ENCODE data around the gene CSRP3. TPM values are rescaled to one million over a fixed set of nuclear protein-coding genes. Genes with fewer than 3 reads are reported as not detected.

CSRP3 gene
- total and polyA plus RNA-seq, 5 donors = 1,004 to 2,317 (median 1,691) TPM

- Histone ChIP-seq H3K27ac (ENCODE audit: low read length) (no peak overlapping the region), H3K4me3 (ENCODE audit: low read length) (no peak overlapping the region), H3K4me1 (ENCODE audit: control insufficient read depth, insufficient read depth, low read length) (no peaks in the 10 kb centered on the region), H3K27me3 (ENCODE audit: control insufficient read depth, insufficient read depth) (no peaks in the 10 kb centered on the region), H3K9me3 (ENCODE audit: control insufficient read depth, low read length) (no peaks in the 10 kb centered on the region)
- DNase-seq = no peak
- intact Hi-C loops (cut with DNase I) = no loop called here
- WGBS = 66% methylated on average over 6 of the region's 6 CpGs
- ATAC-seq = no peak
Measured at GRCh38 chr11:19185516-19186052, 16.2 kb downstream of the CSRP3 start.

GRCh38 chr11:19185036-19185435 is 16.7 kb downstream of the CSRP3 start:
- Histone ChIP-seq H3K27ac (ENCODE audit: low read length) (no peak overlapping the region), H3K4me3 (ENCODE audit: low read length) (no peak overlapping the region), H3K9me3 (ENCODE audit: control insufficient read depth, low read length) (no peaks in the 10 kb centered on the region), H3K27me3 (ENCODE audit: control insufficient read depth, insufficient read depth) (no peaks in the 10 kb centered on the region), H3K4me1 (ENCODE audit: control insufficient read depth, insufficient read depth, low read length) (no peaks in the 10 kb centered on the region)
- ATAC-seq (no peak), DNase-seq (no peak)
- WGBS = 63% methylated on average over 2 of the region's 2 CpGs
- intact Hi-C loops (cut with DNase I) = no loop called here

DNA sequence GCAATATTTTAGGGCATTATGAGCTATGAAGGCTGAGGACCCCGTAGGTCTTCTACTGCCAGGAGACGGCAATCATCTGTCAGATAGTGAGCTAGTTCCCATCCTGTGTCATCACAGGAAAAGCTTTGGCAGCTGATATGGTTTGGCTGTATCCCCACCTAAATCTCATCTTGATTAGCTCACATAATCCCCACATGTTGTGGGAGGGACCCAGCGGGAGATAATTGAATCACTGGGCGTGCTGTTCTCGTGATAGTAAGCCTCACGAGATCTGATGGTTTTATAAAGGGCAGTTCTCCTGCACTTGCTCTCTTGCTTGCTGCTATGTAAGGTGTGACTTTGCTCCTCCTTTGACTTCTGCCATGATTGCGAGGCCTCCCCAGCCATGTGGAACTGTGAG is 18.1 kb downstream of the CSRP3 start:
- H3K4me3 ChIP-seq (ENCODE audit: low read length) = no peak overlapping the region
- 76% methylated on average over 7 of the region's 7 CpGs for WGBS
- no peaks in the 10 kb centered on the region for H3K9me3 ChIP-seq (ENCODE audit: control insufficient read depth, low read length)
- H3K4me1 ChIP-seq (ENCODE audit: control insufficient read depth, insufficient read depth, low read length) = no peaks in the 10 kb centered on the region
- H3K27ac ChIP-seq (ENCODE audit: low read length) = no peak overlapping the region
- DNase-seq (no peak), ATAC-seq (no peak)
- no peaks in the 10 kb centered on the region for H3K27me3 ChIP-seq (ENCODE audit: control insufficient read depth, insufficient read depth)
- intact Hi-C loops (cut with DNase I) = no loop called here

- Histone ChIP-seq H3K4me1 (ENCODE audit: control insufficient read depth, insufficient read depth, low read length) (no peaks in the 10 kb centered on the region), H3K27me3 (ENCODE audit: control insufficient read depth, insufficient read depth) (no peaks in the 10 kb centered on the region), H3K27ac (ENCODE audit: low read length) (no peak overlapping the region), H3K4me3 (ENCODE audit: low read length) (no peak overlapping the region), H3K9me3 (ENCODE audit: control insufficient read depth, low read length) (no peaks in the 10 kb centered on the region)
- intact Hi-C loops (cut with DNase I) = no loop called here
- WGBS = 66% methylated on average over 5 of the region's 5 CpGs
- DNase-seq = no peak
- ATAC-seq = no peak
Measured at GRCh38 chr11:19181531-19182261, 20.1 kb downstream of the CSRP3 start.

DNA sequence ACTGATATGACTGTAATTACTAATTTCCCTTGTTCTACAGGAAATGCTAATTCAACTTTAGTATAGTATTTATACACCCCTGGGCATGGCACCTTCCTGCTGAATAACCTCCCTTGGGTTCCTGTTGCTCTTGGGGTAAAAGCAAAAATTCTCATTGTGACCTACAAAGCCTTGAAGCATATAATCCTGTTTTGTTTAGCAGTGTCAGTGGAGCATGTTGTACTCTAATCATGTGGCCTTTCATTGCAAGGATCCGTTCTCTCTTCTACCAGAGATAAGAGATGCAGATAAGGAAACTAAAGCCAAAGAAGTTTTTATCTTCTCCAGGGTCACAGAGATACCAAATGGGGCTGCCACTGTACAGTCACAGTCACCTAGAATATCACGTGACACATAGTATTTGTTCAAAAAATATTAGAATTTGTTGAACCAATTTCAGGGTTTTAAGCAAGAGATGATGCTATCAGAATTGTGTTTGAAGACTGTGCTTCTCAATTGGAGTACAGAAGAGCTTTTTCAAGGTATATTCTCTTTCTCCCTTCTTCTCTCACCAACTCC is 25.1 kb downstream of the CSRP3 start:
- H3K4me1 ChIP-seq (ENCODE audit: control insufficient read depth, insufficient read depth, low read length) = peaks cover 2% of the 10 kb centered on the region
- H3K4me3 ChIP-seq (ENCODE audit: low read length) = no peak overlapping the region
- H3K27ac ChIP-seq (ENCODE audit: low read length) = no peak overlapping the region
- 41% methylated on average over 2 of the region's 2 CpGs for WGBS
- ATAC-seq (no peak), DNase-seq (no peak)
- no peaks in the 10 kb centered on the region for H3K27me3 ChIP-seq (ENCODE audit: control insufficient read depth, insufficient read depth)
- intact Hi-C loops (cut with DNase I) = no loop called here
- no peaks in the 10 kb centered on the region for H3K9me3 ChIP-seq (ENCODE audit: control insufficient read depth, low read length)

DNA sequence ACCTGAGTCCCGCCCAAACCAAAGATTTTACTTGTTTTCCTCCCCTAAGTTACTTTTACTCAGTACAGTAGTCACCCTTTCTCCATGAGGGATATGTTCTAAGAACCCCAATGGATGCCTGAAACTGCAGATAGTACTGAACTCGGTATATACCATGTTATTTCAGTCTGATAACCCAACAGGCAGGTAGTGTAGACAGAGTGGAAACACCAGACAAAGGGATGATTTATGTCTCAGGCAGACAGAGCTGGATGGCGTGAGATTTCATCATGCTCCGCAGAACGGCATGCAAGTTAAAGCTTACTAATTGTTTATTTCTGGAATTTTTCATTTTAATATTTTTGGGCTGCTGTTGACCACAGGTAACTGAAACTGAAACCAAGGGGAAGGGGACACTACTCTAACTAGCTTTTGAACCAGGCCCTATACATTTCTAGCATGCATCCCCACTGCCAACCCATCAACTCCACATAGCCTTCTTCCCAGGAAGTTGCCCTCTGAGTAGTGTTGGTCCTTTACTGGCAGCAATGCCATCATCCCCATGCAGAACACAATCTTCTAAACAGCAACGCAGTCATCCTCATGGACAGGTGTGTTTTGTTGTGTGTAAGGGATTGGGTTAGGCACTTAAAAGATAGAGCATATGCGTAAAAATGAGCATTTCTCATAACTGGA is 27.7 kb downstream of the CSRP3 start:
- WGBS = 84% methylated on average over 7 of the region's 7 CpGs
- ATAC-seq (peak in 1 of 2 donors; percentile 2), DNase-seq (no peak)
- intact Hi-C loops (cut with DNase I) = no loop called here
- Histone ChIP-seq H3K9me3 (ENCODE audit: control insufficient read depth, low read length) (no peaks in the 10 kb centered on the region), H3K27me3 (ENCODE audit: control insufficient read depth, insufficient read depth) (no peaks in the 10 kb centered on the region), H3K27ac (ENCODE audit: low read length) (peak overlapping the region; percentile 72), H3K4me1 (ENCODE audit: control insufficient read depth, insufficient read depth, low read length) (peaks cover 2% of the 10 kb centered on the region), H3K4me3 (ENCODE audit: low read length) (no peak overlapping the region)

DNA sequence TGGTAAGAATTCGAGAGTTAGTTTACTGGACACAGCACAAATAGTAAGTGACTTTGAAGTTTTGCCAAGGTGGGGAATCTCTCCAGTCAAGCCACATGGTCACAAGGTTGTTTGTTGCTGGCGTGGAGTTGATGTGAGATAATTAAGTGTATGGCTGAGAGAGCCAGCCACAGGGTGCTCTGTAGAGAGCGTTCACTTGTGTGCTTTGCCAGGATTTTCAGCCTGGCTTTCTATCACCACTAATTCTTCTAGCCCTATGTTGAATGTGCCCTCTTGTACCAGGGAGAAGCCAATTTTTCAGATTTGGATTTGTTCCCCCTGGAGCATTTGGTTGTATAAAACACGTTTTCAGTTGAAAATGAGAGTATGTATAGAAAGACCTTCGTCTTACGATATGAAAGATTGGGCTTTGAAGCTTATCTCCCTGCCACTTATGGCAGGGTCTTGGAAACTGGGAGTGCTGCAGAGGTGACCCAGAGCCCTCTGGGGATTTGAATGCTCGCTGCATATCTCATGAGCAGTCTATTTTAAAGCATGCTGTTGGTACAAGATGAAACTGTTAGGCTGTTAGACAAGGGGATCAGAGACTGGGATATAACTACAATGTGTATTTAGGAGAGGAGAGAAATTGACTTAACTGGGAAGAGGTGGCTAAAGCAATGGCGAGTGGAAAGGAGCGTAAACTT is 28.6 kb downstream of the CSRP3 start:
- Histone ChIP-seq H3K9me3 (ENCODE audit: control insufficient read depth, low read length) (no peaks in the 10 kb centered on the region), H3K4me3 (ENCODE audit: low read length) (no peak overlapping the region), H3K27me3 (ENCODE audit: control insufficient read depth, insufficient read depth) (no peaks in the 10 kb centered on the region), H3K27ac (ENCODE audit: low read length) (peak overlapping the region; percentile 71), H3K4me1 (ENCODE audit: control insufficient read depth, insufficient read depth, low read length) (peaks cover 2% of the 10 kb centered on the region)
- DNase-seq (peak in 2 of 3 donors; percentile 25 to 45), ATAC-seq (peak; percentile 85 to 88)
- intact Hi-C loops (cut with DNase I) = no loop called here
- 69% methylated on average over 9 of the region's 9 CpGs for WGBS

DNA sequence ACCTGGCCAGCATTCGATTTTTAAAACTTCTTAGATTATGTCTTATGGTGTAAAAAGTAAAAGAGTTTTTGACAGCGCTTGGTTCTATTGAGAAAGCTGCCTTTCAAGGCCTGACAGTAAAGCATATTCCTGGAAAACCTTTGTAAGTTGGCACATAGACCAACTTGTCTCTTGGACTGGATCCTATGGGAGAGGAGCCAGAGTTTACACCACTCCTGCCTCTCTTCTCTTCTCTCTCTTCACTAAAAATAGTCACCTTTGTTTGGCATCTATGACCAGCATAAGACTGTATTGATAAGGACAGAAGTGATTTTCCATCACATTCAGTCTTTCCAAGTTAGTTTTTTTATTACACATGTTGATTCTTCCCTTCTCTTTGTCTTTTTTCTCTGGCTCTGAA is 33.7 kb downstream of the CSRP3 start:
- no peak overlapping the region for H3K27ac ChIP-seq (ENCODE audit: low read length)
- no peak overlapping the region for H3K4me3 ChIP-seq (ENCODE audit: low read length)
- H3K27me3 ChIP-seq (ENCODE audit: control insufficient read depth, insufficient read depth) = no peaks in the 10 kb centered on the region
- DNase-seq (no peak), ATAC-seq (peak; percentile 66 to 79)
- H3K4me1 ChIP-seq (ENCODE audit: control insufficient read depth, insufficient read depth, low read length) = no peaks in the 10 kb centered on the region
- intact Hi-C loops (cut with DNase I) = loop anchor here in 1 of 4 donors (10.0 kb wide), 1 partner anchor 93 kb away; no protein-coding TSS in a partner anchor
- WGBS = 74% methylated on average over 2 of the region's 2 CpGs
- no peaks in the 10 kb centered on the region for H3K9me3 ChIP-seq (ENCODE audit: control insufficient read depth, low read length)

DNA sequence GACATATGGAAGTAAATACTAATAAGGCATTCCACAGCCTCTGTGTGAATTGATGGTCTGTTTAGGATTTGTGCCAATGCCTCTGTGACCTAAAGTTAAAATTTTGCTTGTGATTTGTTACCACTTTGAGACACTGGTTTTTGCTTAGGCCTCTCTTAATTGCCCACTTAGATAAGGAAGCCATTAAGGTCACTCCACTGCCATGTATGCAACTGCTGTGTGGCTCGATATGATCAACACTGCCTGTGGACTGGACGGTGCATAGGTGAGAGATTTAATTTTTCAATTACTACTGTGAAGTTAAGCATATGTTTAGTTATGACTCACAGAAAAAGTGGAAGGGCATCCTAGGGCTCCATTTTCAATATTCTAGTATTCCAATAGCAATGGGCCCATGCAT is 36.9 kb downstream of the CSRP3 start:
- no peak for DNase-seq
- H3K27ac ChIP-seq (ENCODE audit: low read length) = no peak overlapping the region
- ATAC-seq = no peak
- H3K4me1 ChIP-seq (ENCODE audit: control insufficient read depth, insufficient read depth, low read length) = no peaks in the 10 kb centered on the region
- WGBS = 75% methylated on average over 2 of the region's 2 CpGs
- no peaks in the 10 kb centered on the region for H3K9me3 ChIP-seq (ENCODE audit: control insufficient read depth, low read length)
- intact Hi-C loops (cut with DNase I) = loop anchor here in 1 of 4 donors (10.0 kb wide), 1 partner anchor 90 kb away; no protein-coding TSS in a partner anchor
- H3K27me3 ChIP-seq (ENCODE audit: control insufficient read depth, insufficient read depth) = no peaks in the 10 kb centered on the region
- H3K4me3 ChIP-seq (ENCODE audit: low read length) = no peak overlapping the region

DNA sequence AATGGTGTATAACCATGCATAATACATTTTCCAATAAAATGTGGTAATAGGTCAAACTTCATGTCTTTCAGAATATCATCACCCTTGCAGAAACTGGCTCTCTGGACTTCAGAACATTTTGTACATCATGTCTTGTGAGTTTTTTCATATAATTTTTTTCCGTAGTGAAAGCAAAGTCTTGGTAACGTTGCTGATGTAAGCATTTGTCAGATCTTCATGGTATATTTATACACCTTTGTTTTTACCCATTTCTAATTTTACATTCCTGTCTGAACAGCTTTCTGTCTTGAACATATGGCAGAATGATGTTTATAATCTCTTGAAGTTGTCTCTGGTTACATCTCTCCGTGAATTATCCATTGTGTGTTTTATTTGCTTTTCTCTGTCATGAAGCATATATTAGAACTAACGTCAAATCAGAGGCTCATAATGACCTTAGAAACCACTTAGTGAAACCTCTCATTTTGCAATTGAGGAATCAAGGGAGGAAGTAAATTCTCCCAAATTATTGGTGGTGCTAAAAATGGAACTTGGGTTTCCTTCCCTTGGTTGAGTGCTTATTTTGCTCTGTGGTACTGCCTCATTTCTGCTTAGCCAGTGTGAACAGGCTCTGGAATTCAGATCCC is 37.4 kb downstream of the CSRP3 start:
- H3K27ac ChIP-seq (ENCODE audit: low read length) = no peak overlapping the region

More for the DNA sequence above, 37.4 kb downstream of the CSRP3 start:
- Histone ChIP-seq H3K9me3 (ENCODE audit: control insufficient read depth, low read length) (no peaks in the 10 kb centered on the region), H3K4me3 (ENCODE audit: low read length) (no peak overlapping the region), H3K4me1 (ENCODE audit: control insufficient read depth, insufficient read depth, low read length) (no peaks in the 10 kb centered on the region), H3K27me3 (ENCODE audit: control insufficient read depth, insufficient read depth) (no peaks in the 10 kb centered on the region)
- DNase-seq (no peak), ATAC-seq (no peak)
- intact Hi-C loops (cut with DNase I) = loop anchor here in 1 of 4 donors (10.0 kb wide), 1 partner anchor 90 kb away; no protein-coding TSS in a partner anchor
- WGBS = 91% methylated on average over 4 of the region's 4 CpGs
